ENCODE results near the gene LTBP1. TPM values are rescaled to one million over a fixed set of nuclear protein-coding genes. Genes with fewer than 3 reads are reported as not detected.

Gene LTBP1
- total RNA-seq, 1 donor from 2014 or later: 43.9 TPM

DNA sequence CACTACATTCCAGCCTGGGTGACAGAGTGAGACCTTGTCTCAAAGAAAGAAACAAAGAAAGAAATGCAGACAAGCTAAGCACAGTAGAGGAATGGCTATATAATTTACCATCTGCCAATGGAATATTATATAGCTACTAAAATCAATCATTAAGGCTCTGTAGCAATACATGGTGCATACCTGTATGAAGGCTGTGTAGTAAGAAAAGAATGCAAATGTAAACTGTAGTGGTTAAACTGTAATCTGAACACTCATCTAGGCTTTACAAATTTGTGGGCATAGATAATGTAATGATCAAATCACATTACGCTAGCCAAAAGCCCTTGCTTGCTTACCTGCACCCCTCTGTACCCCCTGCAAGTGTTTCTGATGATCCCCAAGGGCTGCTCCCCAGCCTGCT is 230.9 kb downstream of the LTBP1 start:
- DNase-seq (ENCODE audit: low read depth): no peak

DNA sequence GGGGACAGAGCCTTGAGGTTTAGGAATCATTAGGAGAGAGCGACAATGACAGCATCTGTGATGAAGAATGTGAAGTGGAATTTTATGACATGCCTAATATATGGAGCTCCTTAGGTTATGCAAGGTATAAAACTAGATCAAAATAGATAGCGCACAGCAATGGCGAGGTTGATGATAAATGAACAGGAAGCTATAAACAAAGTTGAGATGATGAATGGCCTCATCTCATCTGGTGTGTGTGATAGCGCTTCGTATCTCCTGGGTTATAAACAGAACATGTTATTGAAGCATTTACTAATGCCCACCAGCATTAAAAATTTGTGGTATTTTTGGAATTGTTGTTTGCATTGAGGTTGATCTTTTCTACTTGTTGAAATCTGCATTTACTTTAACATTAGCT is 231.5 kb downstream of the LTBP1 start:
- TF ChIP-seq, protein P1, sequence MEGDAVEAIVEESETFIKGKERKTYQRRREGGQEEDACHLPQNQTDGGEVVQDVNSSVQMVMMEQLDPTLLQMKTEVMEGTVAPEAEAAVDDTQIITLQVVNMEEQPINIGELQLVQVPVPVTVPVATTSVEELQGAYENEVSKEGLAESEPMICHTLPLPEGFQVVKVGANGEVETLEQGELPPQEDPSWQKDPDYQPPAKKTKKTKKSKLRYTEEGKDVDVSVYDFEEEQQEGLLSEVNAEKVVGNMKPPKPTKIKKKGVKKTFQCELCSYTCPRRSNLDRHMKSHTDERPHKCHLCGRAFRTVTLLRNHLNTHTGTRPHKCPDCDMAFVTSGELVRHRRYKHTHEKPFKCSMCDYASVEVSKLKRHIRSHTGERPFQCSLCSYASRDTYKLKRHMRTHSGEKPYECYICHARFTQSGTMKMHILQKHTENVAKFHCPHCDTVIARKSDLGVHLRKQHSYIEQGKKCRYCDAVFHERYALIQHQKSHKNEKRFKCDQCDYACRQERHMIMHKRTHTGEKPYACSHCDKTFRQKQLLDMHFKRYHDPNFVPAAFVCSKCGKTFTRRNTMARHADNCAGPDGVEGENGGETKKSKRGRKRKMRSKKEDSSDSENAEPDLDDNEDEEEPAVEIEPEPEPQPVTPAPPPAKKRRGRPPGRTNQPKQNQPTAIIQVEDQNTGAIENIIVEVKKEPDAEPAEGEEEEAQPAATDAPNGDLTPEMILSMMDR (conservative IDR thresholded peaks at IDR 0.05; ENCODE audit: low read depth, low read length): no peak
- no peak overlapping the region for H3K4me3 ChIP-seq (ENCODE audit: low read depth, low read length)
- no peak for DNase-seq (ENCODE audit: low read depth)

More for the DNA sequence above, 230.9 kb downstream of the LTBP1 start:
- H3K4me3 ChIP-seq (ENCODE audit: low read depth, low read length): no peak overlapping the region
- TF ChIP-seq, protein P1 (conservative IDR thresholded peaks at IDR 0.05; ENCODE audit: low read depth, low read length): no peak

DNA sequence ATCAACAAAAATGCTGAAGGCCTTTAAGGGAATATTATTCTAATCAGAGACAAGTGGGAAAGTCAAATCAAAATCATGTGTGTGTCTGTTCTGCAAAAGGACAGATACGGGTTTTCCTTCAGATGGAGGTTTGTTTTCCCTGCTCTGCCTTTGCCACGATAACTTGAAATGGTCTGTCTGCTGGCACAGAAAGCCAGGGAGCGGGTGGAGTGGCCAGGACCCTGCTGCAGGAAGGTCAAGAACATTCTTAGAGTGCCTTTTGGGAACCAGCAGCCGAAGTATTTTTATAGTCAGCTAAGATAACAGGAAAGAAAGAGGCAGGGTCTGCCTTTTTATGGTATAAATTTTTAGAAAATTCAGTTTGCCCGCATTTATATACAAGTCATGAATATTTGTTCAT is 234.2 kb downstream of the LTBP1 start:
- no peak for DNase-seq (ENCODE audit: low read depth)
- TF ChIP-seq, protein P1 (conservative IDR thresholded peaks at IDR 0.05; ENCODE audit: low read depth, low read length): no peak
- no peak overlapping the region for H3K4me3 ChIP-seq (ENCODE audit: low read depth, low read length)

DNA sequence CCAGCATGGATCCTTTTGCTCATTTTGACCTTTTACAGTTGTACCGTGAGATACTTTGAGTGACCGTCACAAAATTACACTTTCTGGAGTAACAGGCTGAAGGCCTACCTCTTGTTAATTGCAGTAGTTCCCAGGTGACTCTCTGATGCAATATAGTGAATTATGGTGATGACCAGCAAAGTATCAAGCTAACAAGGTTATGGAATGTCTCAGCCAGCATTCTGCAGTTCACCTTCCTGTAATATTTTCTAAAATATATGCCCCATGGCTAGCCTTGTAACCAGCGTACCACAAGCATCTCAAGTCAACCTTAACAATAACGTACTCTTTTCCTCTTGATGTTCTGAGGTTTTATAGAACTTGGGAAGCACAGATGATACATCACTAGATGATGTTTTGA is 234.7 kb downstream of the LTBP1 start:
- no peak overlapping the region for H3K4me3 ChIP-seq (ENCODE audit: low read depth, low read length)
- DNase-seq (ENCODE audit: low read depth): no peak
- TF ChIP-seq, protein P1 (conservative IDR thresholded peaks at IDR 0.05; ENCODE audit: low read depth, low read length): no peak

DNA sequence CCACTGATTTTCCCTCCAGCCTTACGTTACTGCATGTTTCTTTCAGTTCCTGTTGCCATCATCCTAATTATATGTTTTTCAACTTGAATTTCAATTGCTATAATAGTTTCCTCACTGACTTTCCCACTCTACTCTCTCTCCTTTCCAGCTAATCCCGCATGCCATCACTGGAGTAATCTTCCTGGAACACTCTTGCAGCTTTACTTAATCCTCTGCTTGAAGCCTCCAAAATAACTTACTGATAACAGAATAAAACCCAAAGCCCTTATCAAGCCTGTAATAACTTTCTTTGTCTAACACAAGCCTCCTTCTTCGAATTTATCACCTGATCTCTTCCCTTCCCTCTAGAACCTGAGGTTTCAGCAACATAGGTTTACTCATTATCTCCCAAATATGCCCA is 237.3 kb downstream of the LTBP1 start:
- no peak for DNase-seq (ENCODE audit: low read depth)
- TF ChIP-seq, protein P1 (conservative IDR thresholded peaks at IDR 0.05; ENCODE audit: low read depth, low read length): no peak
- H3K4me3 ChIP-seq (ENCODE audit: low read depth, low read length): no peak overlapping the region

DNA sequence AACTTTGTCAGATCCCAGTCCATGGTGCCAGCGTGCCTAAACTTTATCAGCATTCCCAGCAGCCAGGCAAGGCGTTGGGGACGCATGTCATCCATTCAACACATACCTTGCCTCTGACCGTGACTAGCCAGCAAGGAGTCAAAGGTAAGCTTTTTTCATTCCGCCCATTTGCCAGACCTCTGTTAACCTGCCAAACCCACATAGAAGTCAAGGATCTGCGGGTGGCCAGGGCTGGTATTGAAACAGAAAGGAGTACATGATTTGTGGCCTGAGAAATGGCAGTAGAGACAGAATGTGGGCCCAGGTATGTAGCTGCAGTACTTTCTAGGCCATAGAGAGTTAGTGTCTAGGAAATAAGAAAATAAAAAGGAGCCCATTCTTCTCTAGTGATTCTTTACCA is 240.2 kb downstream of the LTBP1 start:
- DNase-seq (ENCODE audit: low read depth): no peak
- TF ChIP-seq, protein P1 (conservative IDR thresholded peaks at IDR 0.05; ENCODE audit: low read depth, low read length): no peak
- no peak overlapping the region for H3K4me3 ChIP-seq (ENCODE audit: low read depth, low read length)

DNA sequence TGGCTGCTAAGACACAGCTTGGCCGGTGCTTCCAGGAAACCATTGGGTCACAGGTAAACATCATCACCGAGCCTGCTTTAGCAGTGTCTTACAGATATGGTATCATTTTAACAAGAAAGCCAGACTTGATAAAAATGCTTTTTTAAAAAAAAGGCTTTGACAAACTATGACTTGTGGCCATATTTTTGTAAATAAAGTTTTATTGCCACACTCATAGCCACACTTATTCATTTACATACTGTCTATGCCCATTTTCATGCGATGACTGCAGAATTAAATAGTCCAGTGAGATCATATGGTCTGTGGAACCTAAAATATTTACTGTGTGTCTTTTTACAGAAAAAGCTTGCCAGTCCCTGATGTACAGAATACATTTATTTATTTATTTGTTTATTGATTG is 242.0 kb downstream of the LTBP1 start:
- DNase-seq (ENCODE audit: low read depth): no peak
- H3K4me3 ChIP-seq (ENCODE audit: low read depth, low read length): no peak overlapping the region
- TF ChIP-seq, protein P1 (conservative IDR thresholded peaks at IDR 0.05; ENCODE audit: low read depth, low read length): no peak
